Activated naive CD4-positive, alpha-beta T cell treated with anti-CD3 and anti-CD28 coated beads, Interleukin-2, amount 10 ng/mL, durations not matched to agents 5 hours and 36 hours (primary cell): ENCODE measurements around the gene PABPC1L2A. TPM values are rescaled to one million over a fixed set of nuclear protein-coding genes. Genes with fewer than 3 reads are reported as not detected.

ENCODE experiments used
- total RNA-seq, 2 experiments: library from RNA; stranded (reverse); gene quantifications; one replicate each; pipeline ENCODE4 v1.2.3, GENCODE V29; 2021

The PABPC1L2A gene
- not detected for total RNA-seq

DNA sequence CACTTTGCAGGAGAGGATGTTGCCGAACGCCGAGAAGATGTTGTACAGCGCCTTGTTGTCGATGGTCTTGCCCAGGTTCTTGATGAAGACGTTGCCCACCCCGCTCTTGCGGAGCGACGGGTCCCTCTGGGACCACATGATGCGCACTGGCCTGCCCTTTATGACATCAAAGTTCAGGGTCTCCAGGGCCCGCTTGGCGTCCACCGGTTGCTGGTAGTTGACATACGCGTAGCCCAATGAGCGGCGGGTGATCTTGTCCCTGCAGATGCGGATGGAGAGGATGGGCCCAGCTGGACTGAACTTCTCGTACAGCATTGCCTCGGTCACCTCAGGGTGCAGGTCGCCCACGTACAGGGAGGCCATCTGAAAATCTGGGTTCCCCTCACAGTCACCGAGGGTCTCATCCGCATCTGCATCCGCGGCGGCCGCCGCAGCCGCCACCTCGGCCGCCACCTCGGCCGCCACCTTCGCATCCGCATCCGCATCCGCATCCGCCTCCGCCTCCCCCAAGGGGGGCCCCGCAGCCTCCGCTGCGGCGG lies at the start of gene PABPC1L2A:
PABPC1L2A (minus strand) TSS at position 489 of the 539 bp plus-strand sequence; CDS start at position 363, 126 bp downstream.

Other genes with a start within 250 kb of the PABPC1L2A start
- not detected for gene FAM236C, start 166.9 kb downstream of the PABPC1L2A start, total RNA-seq
- gene FAM236A, start 141.3 kb downstream of the PABPC1L2A start, total RNA-seq: not detected
- under 1 TPM in 1 of 2 experiments, not detected in 1; 0.13 TPM for gene DMRTC1, start 135.7 kb downstream of the PABPC1L2A start, total RNA-seq
- not detected for gene PABPC1L2B, start 76.6 kb downstream of the PABPC1L2A start, total RNA-seq
- gene NAP1L2, start 135.3 kb upstream of the PABPC1L2A start, total RNA-seq: 1 to 10 TPM; 2.1 to 2.5 TPM